ENCODE data around the gene FER. TPM values are rescaled to one million over a fixed set of nuclear protein-coding genes. Genes with fewer than 3 reads are reported as not detected.

Gene FER
- total and polyA plus RNA-seq, 2 of the 8 experiments (the other 6 are each of a cell fraction or from before 2014, with no cell fraction given): 1.3 to 15.8 TPM

- no peak for TF ChIP-seq CHD7 (IDR thresholded peaks at IDR 0.05; ENCODE audit: insufficient replicate concordance, low read length)
- no peak for TF ChIP-seq ASH2L (IDR thresholded peaks at IDR 0.05; ENCODE audit: low read length)
- TF ChIP-seq BCL11A (IDR thresholded peaks at IDR 0.05; ENCODE audit: low read depth in 2 of 2, low read length in 2 of 2): no peak
- TF ChIP-seq NANOG (IDR thresholded peaks at IDR 0.05; ENCODE audit: insufficient read depth, low read depth, low read length, poor library complexity, severe bottlenecking): no peak
- no peak for TF ChIP-seq CEBPB (IDR thresholded peaks at IDR 0.05; ENCODE audit: low read depth, low read length)
- TF ChIP-seq POU5F1 (IDR thresholded peaks at IDR 0.05; ENCODE audit: low read depth, low read length): no peak
- no peak for TF ChIP-seq MAX (IDR thresholded peaks at IDR 0.05)
- TF ChIP-seq SIRT6 (IDR thresholded peaks at IDR 0.05; ENCODE audit: low read length): no peak
- TF ChIP-seq YY1 (IDR thresholded peaks at IDR 0.05; ENCODE audit: low read depth, low read length): no peak
These were observed 258.4 kb downstream of the FER start (continued) for GRCh38 chr5:109006129-109006528.
